H9 (cell line): ENCODE measurements around the gene DPAGT1. TPM values are rescaled to one million over a fixed set of nuclear protein-coding genes. Genes with fewer than 3 reads are reported as not detected.
"Not testable (repeated sequence)": the region's sequence is repeated elsewhere in the genome, so short reads cannot be mapped to it uniquely, and the experiment has no call there.

ENCODE experiments used
- DNase-seq: peaks from one replicate; pipeline ENCODE4 v3.0.0-alpha.2; 2017
- H2AFZ ChIP-seq: one replicate; pipeline ENCODE4 v1.6.1; 2013; ENCODE audit warnings: mild to moderate bottlenecking, low read length, control low read depth, moderate library complexity
- H2AK5ac ChIP-seq: 2 replicates; pipeline ENCODE4 v1.6.1; 2013; ENCODE audit warnings: low read length, control low read depth, mixed read lengths; ENCODE audit not compliant: insufficient read length
- H2BK120ac ChIP-seq: one replicate; pipeline ENCODE4 v1.6.1; 2013; ENCODE audit warnings: low read depth, mild to moderate bottlenecking, low read length, control low read depth, inconsistent platforms; ENCODE audit not compliant: poor library complexity, severe bottlenecking
- H2BK12ac ChIP-seq: 2 replicates; pipeline ENCODE4 v1.6.1; 2013; ENCODE audit warnings: low read length, control low read depth, mixed read lengths, low read depth; ENCODE audit not compliant: insufficient read length
- H2BK15ac ChIP-seq: 2 replicates; pipeline ENCODE4 v1.6.1; 2013; ENCODE audit warnings: low read depth, low read length, control low read depth
- H2BK20ac ChIP-seq: one replicate; pipeline ENCODE4 v1.6.1; 2013; ENCODE audit warnings: low read depth, mild to moderate bottlenecking, low read length, control low read depth, inconsistent platforms; ENCODE audit not compliant: poor library complexity, severe bottlenecking
- H2BK5ac ChIP-seq: 2 replicates; pipeline ENCODE4 v1.6.1; 2013; ENCODE audit warnings: low read length, control low read depth, mixed read lengths; ENCODE audit not compliant: insufficient read length
- H3K14ac ChIP-seq: 2 replicates; pipeline ENCODE4 v1.6.1; 2013; ENCODE audit warnings: low read length, control low read depth; ENCODE audit not compliant: insufficient read depth
- H3K18ac ChIP-seq: 2 replicates; pipeline ENCODE4 v1.6.1; 2013; ENCODE audit warnings: low read depth, mild to moderate bottlenecking, mixed read lengths, low read length, control low read depth; ENCODE audit not compliant: insufficient read length
- H3K23ac ChIP-seq: 2 replicates; pipeline ENCODE4 v1.6.1; 2013; ENCODE audit warnings: low read length, control low read depth, mixed read lengths, low read depth; ENCODE audit not compliant: insufficient read length
- H3K23me2 ChIP-seq: 2 replicates; pipeline ENCODE4 v1.6.1; 2013; ENCODE audit warnings: low read depth, mild to moderate bottlenecking, mixed read lengths, low read length, control low read depth; ENCODE audit not compliant: insufficient read length, poor library complexity, severe bottlenecking
- H3K27ac ChIP-seq: 2 replicates; pipeline ENCODE4 v1.5.1; 2013; ENCODE audit warnings: low read length, control low read depth, mixed read lengths, low read depth; ENCODE audit not compliant: insufficient read length
- H3K27me3 ChIP-seq: 2 replicates; pipeline ENCODE4 v1.6.1; 2013; ENCODE audit warnings: low read length, control low read depth, inconsistent platforms; ENCODE audit not compliant: insufficient read depth
- H3K4ac ChIP-seq: 2 replicates; pipeline ENCODE4 v1.6.1; 2013; ENCODE audit warnings: low read depth, mild to moderate bottlenecking, control low read depth, inconsistent platforms, low read length, moderate library complexity
- H3K4me1 ChIP-seq: 2 replicates; pipeline ENCODE4 v1.6.1; 2013; ENCODE audit warnings: low read length, control low read depth, inconsistent platforms; ENCODE audit not compliant: insufficient read depth
- H3K4me2 ChIP-seq: 2 replicates; pipeline ENCODE4 v1.6.1; 2013; ENCODE audit warnings: low read length, control low read depth, mixed read lengths; ENCODE audit not compliant: insufficient read length, insufficient read depth
- H3K56ac ChIP-seq: 2 replicates; pipeline ENCODE4 v1.6.1; 2013; ENCODE audit warnings: low read depth, mild to moderate bottlenecking, mixed read lengths, low read length, control low read depth; ENCODE audit not compliant: insufficient read length
- H3K79me1 ChIP-seq: 2 replicates; pipeline ENCODE4 v1.6.1; 2013; ENCODE audit warnings: low read depth, mild to moderate bottlenecking, moderate library complexity, low read length, control low read depth, inconsistent platforms; ENCODE audit not compliant: insufficient read depth, poor library complexity, severe bottlenecking
- H3K79me2 ChIP-seq: 2 replicates; pipeline ENCODE4 v1.6.1; 2013; ENCODE audit warnings: low read length, control low read depth, inconsistent platforms; ENCODE audit not compliant: insufficient read depth
- H3K9ac ChIP-seq: 2 replicates; pipeline ENCODE4 v1.6.1; 2013; ENCODE audit warnings: low read length, control low read depth, mixed read lengths; ENCODE audit not compliant: insufficient read length; ENCODE audit errors: extremely low read depth
- H3K9me3 ChIP-seq: one replicate; pipeline ENCODE4 v1.6.1; 2013; ENCODE audit warnings: low read depth, low read length, inconsistent platforms; ENCODE audit not compliant: control insufficient read depth
- H3T11ph ChIP-seq: one replicate; pipeline ENCODE4 v1.6.1; 2013; ENCODE audit warnings: mild to moderate bottlenecking, low read length, control low read depth, inconsistent platforms
- H4K20me1 ChIP-seq: one replicate; pipeline ENCODE4 v1.6.1; 2013; ENCODE audit not compliant: control insufficient read depth, insufficient read length, insufficient read depth
- H4K5ac ChIP-seq: 2 replicates; pipeline ENCODE4 v1.6.1; 2013; ENCODE audit warnings: low read depth, mild to moderate bottlenecking, mixed read lengths, low read length, control low read depth; ENCODE audit not compliant: insufficient read length
- H4K8ac ChIP-seq: replicated peaks from 2 replicates; pipeline ENCODE4 v1.6.1; 2013; ENCODE audit warnings: low read length, control low read depth, mixed read lengths, low read depth; ENCODE audit not compliant: insufficient read length
- H4K91ac ChIP-seq: 2 replicates; pipeline ENCODE4 v1.6.1; 2013; ENCODE audit warnings: low read depth, mild to moderate bottlenecking, moderate library complexity, mixed read lengths, low read length, control low read depth; ENCODE audit not compliant: insufficient read length
- H3K27ac Mint-ChIP-seq, 3 experiments: 2 replicates in 2 of 3; 3 replicates in 1 of 3; pipeline ENCODE4 v1.8.0; 2020 to 2021; ENCODE audit warnings: mixed read lengths in 3 of 3, mild to moderate bottlenecking in 1 of 3, moderate library complexity in 1 of 3
- H3K27me3 Mint-ChIP-seq: 2 replicates; pipeline ENCODE4 v1.8.0; 2021; ENCODE audit warnings: low read depth, mild to moderate bottlenecking, moderate library complexity, mixed read lengths
- H3K36me3 Mint-ChIP-seq, 3 experiments: 2 replicates in 2 of 3; 3 replicates in 1 of 3; pipeline ENCODE4 v1.8.0; 2020 to 2021; ENCODE audit warnings: low read depth in 3 of 3, mixed read lengths in 3 of 3; ENCODE audit not compliant: insufficient read depth in 1 of 3
- H3K4me1 Mint-ChIP-seq, 2 experiments: 2 replicates each; pipeline ENCODE4 v1.8.0; 2020; ENCODE audit warnings: mixed read lengths in 2 of 2
- H3K4me3 Mint-ChIP-seq, 2 experiments: 2 replicates in 1 of 2; 3 replicates in 1 of 2; pipeline ENCODE4 v1.8.0; 2020 to 2021; ENCODE audit warnings: mild to moderate bottlenecking in 2 of 2, mixed read lengths in 2 of 2, moderate library complexity in 1 of 2
- H3K9me3 Mint-ChIP-seq, 2 experiments: 2 replicates in 1 of 2; 3 replicates in 1 of 2; pipeline ENCODE4 v1.8.0; 2020; ENCODE audit warnings: mild to moderate bottlenecking in 2 of 2, mixed read lengths in 2 of 2, moderate library complexity in 1 of 2
- WGBS: extraction: QIAGEN DNeasy Blood & Tissue Kit; methylation state at CpG from one replicate; pipeline ENCODE4 v1.1.7; 2013; ENCODE audit warnings: missing lambda C conversion rate, low lambda C conversion rate, mixed read lengths; ENCODE audit not compliant: insufficient read length; ENCODE audit errors: extremely low coverage; 5-methylcytosine and 5-hydroxymethylcytosine counted together
- total RNA-seq: library from RNA; stranded (reverse); gene quantifications from 2 replicates; pipeline ENCODE4 v1.2.1, GENCODE V29; 2021
- TF ChIP-seq, protein P1 (sequence below): fragments of 200-600 bp; sonication (generic); conservative IDR thresholded peaks from 3 replicates; pipeline ENCODE4 v1.8.0; 2021; ENCODE audit warnings: antibody characterized with exemption, mild to moderate bottlenecking

The DPAGT1 gene
- total RNA-seq, 1 experiment from 2014 or later, result 43.6 TPM

- H2AK5ac ChIP-seq, result no peak overlapping the region
- no peak overlapping the region for H2BK5ac ChIP-seq
- no peaks in the 10 kb centered on the region for H3K9me3 Mint-ChIP-seq
- no peak overlapping the region for H3K4me2 ChIP-seq
- H3K4me1 Mint-ChIP-seq, result peaks cover 19 to 28% of the 10 kb centered on the region in 2 experiments
- H3K4me1 ChIP-seq, result no peaks in the 10 kb centered on the region; the same call in 1 of the 2 replicates
- H3K27ac ChIP-seq, result no peak overlapping the region
- H2BK12ac ChIP-seq, result no peak overlapping the region
- TF ChIP-seq, protein P1, sequence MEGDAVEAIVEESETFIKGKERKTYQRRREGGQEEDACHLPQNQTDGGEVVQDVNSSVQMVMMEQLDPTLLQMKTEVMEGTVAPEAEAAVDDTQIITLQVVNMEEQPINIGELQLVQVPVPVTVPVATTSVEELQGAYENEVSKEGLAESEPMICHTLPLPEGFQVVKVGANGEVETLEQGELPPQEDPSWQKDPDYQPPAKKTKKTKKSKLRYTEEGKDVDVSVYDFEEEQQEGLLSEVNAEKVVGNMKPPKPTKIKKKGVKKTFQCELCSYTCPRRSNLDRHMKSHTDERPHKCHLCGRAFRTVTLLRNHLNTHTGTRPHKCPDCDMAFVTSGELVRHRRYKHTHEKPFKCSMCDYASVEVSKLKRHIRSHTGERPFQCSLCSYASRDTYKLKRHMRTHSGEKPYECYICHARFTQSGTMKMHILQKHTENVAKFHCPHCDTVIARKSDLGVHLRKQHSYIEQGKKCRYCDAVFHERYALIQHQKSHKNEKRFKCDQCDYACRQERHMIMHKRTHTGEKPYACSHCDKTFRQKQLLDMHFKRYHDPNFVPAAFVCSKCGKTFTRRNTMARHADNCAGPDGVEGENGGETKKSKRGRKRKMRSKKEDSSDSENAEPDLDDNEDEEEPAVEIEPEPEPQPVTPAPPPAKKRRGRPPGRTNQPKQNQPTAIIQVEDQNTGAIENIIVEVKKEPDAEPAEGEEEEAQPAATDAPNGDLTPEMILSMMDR, result peak; percentile 77
- no peaks in the 10 kb centered on the region for H4K20me1 ChIP-seq
- H3K9ac ChIP-seq, result no peak overlapping the region
- H4K8ac ChIP-seq, result no peak overlapping the region
- H3K27ac Mint-ChIP-seq, result peak overlapping the region in 1 of 3 experiments; percentile 44; a peak in 1 of 7 replicates
- H3K27me3 Mint-ChIP-seq, result peaks cover 49% of the 10 kb centered on the region
- H3K14ac ChIP-seq, result no peak overlapping the region
- peaks cover 10% of the 10 kb centered on the region; the same call in 1 of the 2 replicates for H3K27me3 ChIP-seq
- WGBS, result no CpG with 5 or more reads among the region's 7 CpGs
- H3K36me3 Mint-ChIP-seq, result no peaks in the 10 kb centered on the region; a peak in 2 of 7 replicates
- H3K4ac ChIP-seq, result no peak overlapping the region
- H3T11ph ChIP-seq, result no peak overlapping the region
- no peak overlapping the region for H2AFZ ChIP-seq
- no peak overlapping the region for H2BK20ac ChIP-seq
- no peak overlapping the region for H4K5ac ChIP-seq
- H3K4me3 Mint-ChIP-seq, result peak overlapping the region in 1 of 2 experiments; percentile 54; a peak in 1 of 5 replicates
- H3K23me2 ChIP-seq, result peaks cover 14% of the 10 kb centered on the region
- no peak overlapping the region for H4K91ac ChIP-seq
- H3K9me3 ChIP-seq, result no peaks in the 10 kb centered on the region
- peak; percentile 90 for DNase-seq
- H3K18ac ChIP-seq, result no peak overlapping the region
- H3K79me2 ChIP-seq, result no peaks in the 10 kb centered on the region
- H2BK120ac ChIP-seq, result no peak overlapping the region
- no peaks in the 10 kb centered on the region for H3K79me1 ChIP-seq
- H3K56ac ChIP-seq, result no peak overlapping the region
- no peak overlapping the region for H2BK15ac ChIP-seq
- no peak overlapping the region for H3K23ac ChIP-seq
Observed at GRCh38 chr11:119144825-119145486, 43.3 kb upstream of the DPAGT1 start.

GRCh38 chr11:119139276-119139675, 37.6 kb upstream of the DPAGT1 start:
- not testable (repeated sequence) for H2BK12ac ChIP-seq, H3K9me3 ChIP-seq, H3K14ac ChIP-seq, H4K20me1 ChIP-seq, H3K4me1 ChIP-seq, H4K8ac ChIP-seq, H3K23me2 ChIP-seq, DNase-seq, H2AFZ ChIP-seq, H3K4me1 Mint-ChIP-seq, H3K4ac ChIP-seq, H4K91ac ChIP-seq, H3K4me3 Mint-ChIP-seq, H2BK20ac ChIP-seq, H4K5ac ChIP-seq, H2AK5ac ChIP-seq, H3K9ac ChIP-seq, H3K18ac ChIP-seq, H3K79me1 ChIP-seq, H3K36me3 Mint-ChIP-seq, H3K56ac ChIP-seq, H3K79me2 ChIP-seq, H2BK5ac ChIP-seq, H3K9me3 Mint-ChIP-seq, H3K4me2 ChIP-seq, H3K27me3 ChIP-seq, H2BK15ac ChIP-seq, H3K27ac Mint-ChIP-seq, H3K27ac ChIP-seq, H3T11ph ChIP-seq, H2BK120ac ChIP-seq, H3K23ac ChIP-seq
- peaks cover 20% of the 10 kb centered on the region for H3K27me3 Mint-ChIP-seq
- WGBS, result no CpG with 5 or more reads among the region's 10 CpGs
